IPS DF 4.7 (cell line): ENCODE data around the gene SCN3A.

ENCODE experiments used
- DNase-seq: peaks from one replicate; pipeline ENCODE4 v3.0.0-alpha.2; 2013; ENCODE audit warnings: low spot score; ENCODE audit errors: extremely low read depth

Gene SCN3A

DNA sequence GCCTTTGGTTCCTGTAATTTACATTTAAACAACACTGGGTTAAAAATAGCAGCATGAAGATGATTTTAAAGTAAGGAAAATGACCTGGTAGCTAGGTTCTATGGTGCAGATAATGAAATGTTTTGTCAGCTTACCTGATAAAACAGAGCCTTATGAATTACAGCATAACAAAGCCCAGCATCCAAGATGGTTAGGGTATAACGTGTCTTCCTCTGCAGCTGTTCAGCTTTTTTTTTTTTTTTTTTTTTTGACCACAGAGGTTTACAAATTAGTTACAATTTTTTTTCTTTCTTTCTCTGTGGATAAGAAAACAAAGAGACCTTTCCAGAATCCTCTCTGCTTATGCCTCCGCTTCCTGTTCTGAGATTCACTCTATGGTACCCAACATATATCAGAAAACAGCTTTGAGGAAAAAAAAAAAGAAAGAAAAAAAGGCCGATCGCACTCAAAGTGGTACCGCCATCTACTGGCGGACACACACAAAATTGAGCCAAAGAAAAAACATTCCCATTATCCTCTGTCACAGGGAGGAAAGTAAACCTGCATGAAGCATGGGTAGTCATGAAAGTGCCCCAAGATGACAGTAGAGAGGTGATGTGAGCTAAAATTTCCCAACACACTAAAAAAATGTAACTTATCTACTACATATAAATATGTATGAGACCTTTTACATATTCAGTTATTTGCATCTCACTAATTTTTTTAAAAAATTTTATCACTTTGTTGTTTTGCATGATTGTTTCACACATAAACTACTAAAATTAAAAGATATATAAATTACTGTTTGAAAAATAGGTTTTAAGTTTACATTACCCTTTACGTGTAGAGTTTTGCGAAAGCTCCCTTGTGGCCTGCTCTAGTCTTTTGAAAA, at the start of gene SCN3A:
Gene SCN3A (minus strand): TSS at position 362 of the 871 bp plus-strand sequence. CDS start 27,656 bp downstream, outside the sequence.
- peak; percentile 33 for DNase-seq

- no peak for DNase-seq
Observed at GRCh38 chr2:165253178-165253577, 49.3 kb upstream of the SCN3A start.

DNA sequence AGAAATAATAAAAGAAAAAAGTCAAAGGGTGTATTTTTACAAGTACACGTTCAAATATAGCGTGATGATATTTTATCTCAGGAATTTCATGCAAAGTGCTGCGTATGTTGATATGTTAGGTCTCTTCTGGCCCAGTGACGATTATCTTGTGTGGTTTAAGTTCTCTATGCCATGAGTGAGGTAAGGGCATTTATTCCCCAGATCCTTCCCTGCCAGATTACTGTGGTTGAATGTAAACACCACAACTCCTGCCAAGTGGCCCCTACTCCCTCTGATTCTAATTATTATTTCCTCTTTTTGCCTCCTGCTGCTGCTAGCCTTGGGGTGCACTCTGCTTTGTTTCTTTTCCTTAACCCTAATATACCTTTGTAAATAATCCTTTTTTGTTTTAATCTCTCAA, 47.5 kb upstream of the SCN3A start:
- DNase-seq: no peak

- no peak for DNase-seq
Observed at GRCh38 chr2:165248238-165248637, 44.4 kb upstream of the SCN3A start.

GRCh38 chr2:165245081-165245793, 41.4 kb upstream of the SCN3A start:
- DNase-seq: no peak

DNA sequence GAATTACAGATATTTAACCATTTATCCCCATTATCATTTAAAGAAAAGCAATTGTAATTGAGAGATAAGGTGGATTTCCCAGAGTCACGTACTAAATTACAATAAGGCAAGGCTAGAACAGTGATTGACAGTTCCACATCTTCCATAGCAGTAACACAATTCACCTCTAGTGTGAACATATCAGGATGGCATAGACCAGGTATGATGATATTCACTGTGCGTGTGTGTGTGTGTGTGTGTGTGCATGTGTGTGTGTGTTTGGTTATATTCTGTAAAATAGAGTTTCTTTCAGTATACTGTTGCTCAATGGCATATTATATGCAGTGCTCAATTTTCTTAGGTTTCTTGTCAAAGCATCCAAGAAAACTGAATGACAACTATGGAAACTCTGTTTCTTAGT, 37.1 kb upstream of the SCN3A start:
- no peak for DNase-seq

DNA sequence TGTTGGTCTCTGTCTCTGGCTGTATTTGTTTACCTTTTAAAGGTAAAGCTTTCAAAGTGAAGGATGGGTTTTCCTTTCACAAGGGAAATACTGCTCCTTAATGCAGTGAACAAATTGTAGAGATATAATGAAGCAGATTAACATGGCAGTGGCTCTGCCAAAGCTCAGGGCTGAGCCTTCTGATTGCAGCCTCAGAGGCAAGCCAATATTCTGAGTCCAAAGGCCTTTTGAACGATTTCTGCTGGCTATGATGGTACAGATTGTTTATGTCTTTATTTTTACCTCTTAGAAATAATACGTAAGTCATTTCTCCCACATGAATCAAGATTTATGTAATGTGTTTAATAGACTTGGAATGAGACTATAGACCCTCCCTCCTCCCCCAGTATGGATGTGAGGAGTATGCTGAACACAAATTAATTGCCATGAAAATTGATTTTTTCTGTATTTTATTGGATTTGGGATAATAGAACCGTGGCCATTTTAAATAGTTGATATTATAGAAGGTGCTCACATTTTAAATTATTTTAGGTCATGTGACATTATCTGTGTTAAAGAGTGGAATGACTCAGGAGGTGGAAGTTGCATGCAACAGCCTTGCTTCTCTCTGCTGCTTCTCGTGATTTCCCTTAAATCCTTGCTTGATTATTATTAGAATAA, 36.1 kb upstream of the SCN3A start:
- no peak for DNase-seq

GRCh38 chr2:165239230-165239629, 35.4 kb upstream of the SCN3A start, which contains the start of gene SCN2A:
Gene SCN2A, plus strand, starts transcription at chr2:165239414. Its CDS starts 56,410 bp downstream, at chr2:165295824.
- peak; percentile 30 for DNase-seq

- no peak for DNase-seq
Observed at GRCh38 chr2:165238295-165238694, 34.4 kb upstream of the SCN3A start.

- no peak for DNase-seq
Observed at GRCh38 chr2:165237056-165237455, 33.2 kb upstream of the SCN3A start.

- DNase-seq: no peak
Observed at GRCh38 chr2:165227571-165227970, 23.7 kb upstream of the SCN3A start.

DNA sequence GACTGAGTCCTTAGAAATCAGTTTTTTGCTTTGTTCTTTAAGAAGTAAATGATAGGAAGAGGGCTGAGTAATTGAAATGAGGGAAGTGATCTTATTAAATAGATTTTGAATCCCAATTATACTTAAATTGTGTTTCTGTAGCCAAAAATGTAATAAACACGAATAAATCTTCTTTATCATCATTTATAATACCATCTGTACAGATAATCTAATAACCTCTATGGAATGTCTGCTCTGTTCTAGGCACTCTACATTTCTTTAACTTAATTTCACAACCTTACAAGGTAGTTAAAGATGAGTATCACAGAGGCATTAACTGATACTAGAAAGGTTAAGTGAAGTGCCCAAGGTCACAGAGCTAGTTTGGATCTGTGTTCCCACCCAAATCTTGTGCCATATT, 21.1 kb upstream of the SCN3A start:
- no peak for DNase-seq

- no peak for DNase-seq
Observed at GRCh38 chr2:165219481-165219880, 15.6 kb upstream of the SCN3A start.

DNA sequence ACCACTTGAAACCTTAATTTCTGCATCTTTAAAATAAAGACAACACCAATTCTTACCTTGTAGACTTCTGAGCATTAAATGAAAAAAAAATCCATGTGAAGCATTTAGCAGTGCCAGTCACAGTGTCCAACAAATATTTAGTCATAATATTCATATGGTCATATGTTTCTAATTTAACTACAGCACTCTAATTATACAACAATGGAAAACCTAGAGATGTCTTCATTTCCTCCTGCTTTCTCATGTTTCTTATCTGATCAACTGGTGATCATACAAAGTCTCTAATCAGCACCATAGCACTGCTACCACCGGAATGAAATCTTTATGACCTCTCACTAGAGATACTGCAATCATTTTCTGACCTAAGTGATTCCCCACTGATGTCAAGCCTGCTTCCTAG, 10.2 kb upstream of the SCN3A start:
- no peak for DNase-seq

DNA sequence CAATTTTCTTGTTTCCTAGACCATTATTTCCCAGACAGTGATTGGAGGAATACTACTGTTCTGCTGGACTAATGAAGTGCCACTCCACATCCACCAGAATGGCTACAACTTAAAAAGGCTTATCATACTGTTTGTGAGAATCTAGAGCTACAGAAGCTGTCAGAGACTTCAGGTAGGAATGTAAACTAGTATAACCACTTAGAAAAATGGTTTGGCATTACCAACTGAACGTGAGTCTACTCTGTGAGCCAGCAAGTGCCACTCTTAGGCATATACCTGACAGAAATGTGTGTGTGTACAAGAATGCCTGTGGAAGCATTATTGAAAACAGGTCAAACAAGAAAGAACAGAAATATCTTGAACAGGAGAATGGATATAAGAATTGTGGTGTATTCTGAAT, 4.2 kb upstream of the SCN3A start:
- DNase-seq: no peak

GRCh38 chr2:165205865-165206264, 2.0 kb upstream of the SCN3A start:
- DNase-seq: no peak

- DNase-seq: no peak
Observed at GRCh38 chr2:165202239-165202638, 1.6 kb downstream of the SCN3A start.

- DNase-seq: no peak
Observed at GRCh38 chr2:165198181-165198580, 5.7 kb downstream of the SCN3A start.

GRCh38 chr2:165197346-165197745, 6.5 kb downstream of the SCN3A start:
- DNase-seq: no peak

GRCh38 chr2:165196411-165196810, 7.4 kb downstream of the SCN3A start:
- no peak for DNase-seq

DNA sequence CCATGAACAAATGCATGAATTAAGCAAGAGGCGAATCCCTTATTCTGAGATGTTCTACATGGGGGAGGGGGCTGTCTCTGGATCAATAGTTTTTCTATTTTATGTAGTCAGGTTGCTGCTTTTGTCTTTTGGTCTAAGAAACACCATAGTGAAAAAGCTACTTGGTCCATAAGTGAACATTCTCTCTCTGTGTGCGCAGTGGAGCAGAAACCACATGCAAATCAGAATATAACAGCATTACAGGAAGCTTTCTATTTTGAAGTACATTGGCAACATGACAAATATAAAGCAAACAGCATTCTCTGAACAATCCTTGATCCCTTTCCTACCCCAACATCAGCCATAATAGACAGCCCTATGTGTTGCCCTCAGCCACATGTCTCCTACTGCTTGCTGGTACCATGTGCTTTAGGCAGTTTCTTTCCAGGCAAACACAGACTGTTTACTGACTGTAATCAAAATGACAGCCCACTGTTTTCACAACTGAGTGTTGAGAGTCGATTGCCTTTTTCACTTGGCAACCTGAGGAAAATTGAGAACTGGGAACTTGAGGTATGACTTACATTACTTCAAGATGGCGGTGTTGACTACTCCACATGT, 10.6 kb downstream of the SCN3A start:
- no peak for DNase-seq

- no peak for DNase-seq
Observed at GRCh38 chr2:165192729-165193128, 11.1 kb downstream of the SCN3A start.
